SU-DHL-6 (cell line): ENCODE data around the gene CDK14.

Experiments used
- CTCF ChIP-seq: fragments of 200-600 bp; sonication (generic); IDR thresholded peaks from one replicate; pipeline ENCODE4 v1.5.1; 2017; ENCODE audit warnings: antibody characterized with exemption, mild to moderate bottlenecking, low read length, moderate library complexity; ENCODE audit not compliant: insufficient read depth, poor library complexity, severe bottlenecking
- EZH2phosphoT487 ChIP-seq: fragments of 200-600 bp; sonication (generic), shearing (Covaris generic); conservative IDR thresholded peaks from 2 replicates; pipeline ENCODE4 v1.6.1; 2018; ENCODE audit warnings: mild to moderate bottlenecking, antibody characterized with exemption, low read length, moderate library complexity, mixed read lengths

- TF ChIP-seq CTCF (no peak), EZH2phosphoT487 (no peak)
Observed at GRCh38 chr7:90859521-90859920, 263.4 kb downstream of the CDK14 start.
